ENCODE results near the gene KIT.

Gene KIT

GRCh38 chr4:54743562-54743961 lies 85.8 kb downstream of the KIT start:
- DNase-seq (ENCODE audit: low read depth, low spot score), result no peak

GRCh38 chr4:54744487-54744886 lies 86.7 kb downstream of the KIT start:
- no peak for DNase-seq (ENCODE audit: low read depth, low spot score)

GRCh38 chr4:54745031-54745770 lies 87.4 kb downstream of the KIT start:
- DNase-seq (ENCODE audit: low read depth, low spot score), result no peak

GRCh38 chr4:54746218-54746617 lies 88.5 kb downstream of the KIT start:
- no peak for DNase-seq (ENCODE audit: low read depth, low spot score)

- DNase-seq (ENCODE audit: low read depth, low spot score), result no peak
Measured at GRCh38 chr4:54750341-54750740, 92.6 kb downstream of the KIT start.

- DNase-seq (ENCODE audit: low read depth, low spot score), result no peak
Measured at GRCh38 chr4:54754394-54754793, 96.6 kb downstream of the KIT start.

GRCh38 chr4:54764476-54764875 lies 106.7 kb downstream of the KIT start:
- no peak for DNase-seq (ENCODE audit: low read depth, low spot score)

GRCh38 chr4:54767376-54767775 lies 109.6 kb downstream of the KIT start:
- no peak for DNase-seq (ENCODE audit: low read depth, low spot score)

- no peak for DNase-seq (ENCODE audit: low read depth, low spot score)
Measured at GRCh38 chr4:54773022-54773421, 115.3 kb downstream of the KIT start.

- no peak for DNase-seq (ENCODE audit: low read depth, low spot score)
Measured at GRCh38 chr4:54779036-54779435, 121.3 kb downstream of the KIT start.

GRCh38 chr4:54779476-54780148 lies 121.9 kb downstream of the KIT start:
- DNase-seq (ENCODE audit: low read depth, low spot score), result no peak

- no peak for DNase-seq (ENCODE audit: low read depth, low spot score)
Measured at GRCh38 chr4:54780149-54780495, 122.4 kb downstream of the KIT start.

GRCh38 chr4:54781756-54782155 lies 124.0 kb downstream of the KIT start:
- no peak for DNase-seq (ENCODE audit: low read depth, low spot score)

- no peak for DNase-seq (ENCODE audit: low read depth, low spot score)
Measured at GRCh38 chr4:54783402-54784110, 125.8 kb downstream of the KIT start.

- DNase-seq (ENCODE audit: low read depth, low spot score), result peak; percentile 70
Measured at GRCh38 chr4:54784161-54784671, 126.5 kb downstream of the KIT start.
